K562 (cell line): ENCODE data around the gene RCOR1. TPM values are rescaled to one million over a fixed set of nuclear protein-coding genes. Genes with fewer than 3 reads are reported as not detected.

Experiments
- ATAC-seq: fragments of 200-7000 bp; cut with Tn5 transposase; 3 replicates; pipeline ENCODE4 v1.9.1; 2020; ENCODE audit warnings: moderate library complexity
- BruUV-seq: library from RNA; stranded (reverse); fragments of 400-500 nt; replicated peaks from 2 replicates; lab custom pipeline; 2021; lab: Mats Ljungman, UMichigan
- CTCF ChIA-PET: fragments of 300-600 bp; formaldehyde crosslinking; extraction: SDS; loops from one replicate; lab custom pipeline; 2021; ENCODE audit warnings: low intra/inter-chr PET ratio; lab: Yijun Ruan, JAX
- POLR2A ChIA-PET: fragments of 300-600, 350-650 bp; sonication (Branson Sonifier 250); formaldehyde crosslinking; extraction: SDS; loops from one replicate; lab custom pipeline; 2021; ENCODE audit warnings: antibody characterized with exemption, inconsistent platforms; lab: Yijun Ruan, JAX
- DNase-seq, 4 experiments: peaks; one replicate each; pipeline versions ENCODE4 v3.0.0 to v3.0.0-alpha.2; 2011 to 2018; ENCODE audit warnings: low spot score in 3 of 4, mixed read lengths in 3 of 4; ENCODE audit errors: extremely low read depth in 1 of 4
- FAIRE-seq: peaks from 2 replicates; lab custom pipeline; 2011; peaks lifted over from hg19 to GRCh38; lab: Jason Lieb, UNC
- H2AFZ ChIP-seq: 2 replicates; pipeline ENCODE4 v1.6.0; 2011; ENCODE audit warnings: low read depth, low read length, control low read depth, inconsistent platforms
- H3K27ac ChIP-seq: fragments of 200-600 bp; 3 replicates; pipeline ENCODE4 v1.8.0; 2011; ENCODE audit warnings: low read depth, mild to moderate bottlenecking, control low read depth, inconsistent platforms, low read length, moderate library complexity, mixed read lengths; ENCODE audit errors: extremely low read depth
- H3K27me3 ChIP-seq, 2 experiments: fragments of 300-600 bp in 1 of 2; 2 replicates in 1 of 2; 3 replicates in 1 of 2; pipeline versions ENCODE4 v1.6.0 to v1.8.0; 2011; ENCODE audit warnings: inconsistent platforms in 2 of 2, low read length in 2 of 2, mild to moderate bottlenecking in 1 of 2, mixed read lengths in 1 of 2, moderate library complexity in 1 of 2; ENCODE audit not compliant: control insufficient read depth in 2 of 2, insufficient read depth in 2 of 2
- H3K36me3 ChIP-seq: fragments of 300-600 bp; 3 replicates; pipeline ENCODE4 v1.8.0; 2011; ENCODE audit warnings: mild to moderate bottlenecking, low read length, inconsistent platforms; ENCODE audit not compliant: control insufficient read depth, insufficient read depth
- H3K4me1 ChIP-seq, 2 experiments: fragments of 200-600 bp in 1 of 2; replicated peaks in 1 of 2; 2 replicates in 1 of 2; 3 replicates in 1 of 2; pipeline versions ENCODE4 v1.5.1 to v1.8.0; 2011; ENCODE audit warnings: inconsistent platforms in 2 of 2, low read length in 2 of 2, mild to moderate bottlenecking in 1 of 2, mixed read lengths in 1 of 2, moderate library complexity in 1 of 2; ENCODE audit not compliant: control insufficient read depth in 2 of 2, insufficient read depth in 2 of 2
- H3K4me2 ChIP-seq: 2 replicates; pipeline ENCODE4 v1.6.1; 2011; ENCODE audit warnings: low read length, control low read depth, inconsistent platforms, mixed read lengths; ENCODE audit not compliant: insufficient read depth
- H3K4me3 ChIP-seq: fragments of 200-600 bp; sonication (generic), shearing (Covaris generic); 2 replicates; pipeline ENCODE4 v1.5.1; 2016; ENCODE audit warnings: control low read depth, inconsistent platforms
- H3K79me2 ChIP-seq: fragments of 200-600 bp; 3 replicates; pipeline ENCODE4 v1.8.0; 2011; ENCODE audit warnings: low read length, inconsistent platforms; ENCODE audit not compliant: control insufficient read depth, insufficient read depth
- H3K9ac ChIP-seq, 2 experiments: 2 replicates each; pipeline versions ENCODE4 v1.6.0 to v1.6.1; 2011; ENCODE audit warnings: low read depth in 2 of 2, low read length in 2 of 2, control low read depth in 1 of 2, inconsistent platforms in 1 of 2, mild to moderate bottlenecking in 1 of 2, mixed read lengths in 1 of 2; ENCODE audit not compliant: insufficient read depth in 1 of 2
- H3K9me1 ChIP-seq: one replicate; pipeline ENCODE4 v1.6.0; 2011; ENCODE audit warnings: inconsistent platforms, mild to moderate bottlenecking, low read length, moderate library complexity; ENCODE audit not compliant: control insufficient read depth, insufficient read depth
- H3K9me3 ChIP-seq: replicated peaks from 2 replicates; pipeline ENCODE4 v1.5.1; 2011; ENCODE audit warnings: low read depth, low read length, inconsistent platforms; ENCODE audit not compliant: control insufficient read depth, insufficient read depth
- H4K20me1 ChIP-seq: replicated peaks from 2 replicates; pipeline ENCODE4 v1.6.1; 2011; ENCODE audit warnings: low read length, inconsistent platforms, mixed read lengths; ENCODE audit not compliant: control insufficient read depth, insufficient read depth
- MAZ ChIP-seq, 2 experiments: fragments of 450-650 bp in 1 of 2; sonication (generic) in 1 of 2; formaldehyde crosslinking; IDR thresholded peaks in 1 of 2; conservative IDR thresholded peaks in 1 of 2; 2 replicates each; pipeline versions ENCODE4 v1.4.0 to v1.5.0; 2020; ENCODE audit warnings: mild to moderate bottlenecking in 1 of 2, missing genetic modification reagents in 1 of 2
- TFAM ChIP-seq: fragments of 250-450 bp; sonication (Bioruptor Pico); conservative IDR thresholded peaks from 2 replicates; pipeline ENCODE4 v1.5.0; 2021; ENCODE audit warnings: mild to moderate bottlenecking, moderate library complexity
- ZKSCAN1 ChIP-seq: fragments of 150-350 bp; IDR thresholded peaks from 2 replicates; pipeline ENCODE4 v1.6.1; 2016; ENCODE audit warnings: low read depth, low read length
- WGBS: fragments of 100-300 bp; shearing (Covaris generic); methylation state at CpG from one replicate; pipeline ENCODE4 v1.1.6; 2016; ENCODE audit warnings: low coverage, mixed read lengths; ENCODE audit not compliant: insufficient coverage; ENCODE audit errors: missing lambda C conversion rate; 5-methylcytosine and 5-hydroxymethylcytosine counted together
- in situ Hi-C: fragments of 300-500 bp; cut with MboI; formaldehyde crosslinking; loops from 4 replicates; pipeline ENCODE4 v1.15.0; 2018; ENCODE audit warnings: inconsistent platforms, mixed read lengths
- intact Hi-C: fragments of 100-400 bp; cut with micrococcal nuclease; formaldehyde crosslinking; loops from 2 replicates; pipeline ENCODE4 v1.14.2; 2022
- polyA plus RNA-seq, 8 experiments: library from polyadenylated mRNA; depleted of rRNA in 4 of 8; stranded (reverse) in 5 of 8; unstranded in 3 of 8; fragments of >200 nt; fragmentation: Nextera tagmentation in 2 of 8; fragmentation: Illumina TruSeq in 1 of 8; extraction: Ambion mirVana in 2 of 8; extraction: Trizol in 1 of 8; gene quantifications; 2 replicates each; pipeline versions ENCODE4 v1.2.1 to v1.2.3, GENCODE V29; 2011 to 2014; ENCODE audit warnings: inconsistent platforms in 1 of 8, missing spikeins in 1 of 8
- total RNA-seq, 7 experiments: library from RNA; depleted of rRNA in 6 of 7; stranded (reverse); fragments of >200 nt in 6 of 7; fragmentation: Illumina TruSeq in 2 of 7; extraction: Trizol in 2 of 7; gene quantifications; 2 replicates each; pipeline versions ENCODE4 v1.2.1 to v1.2.3, GENCODE V29; 2011 to 2021; ENCODE audit warnings: low replicate concordance in 1 of 7

Gene RCOR1
- total and polyA plus RNA-seq, 9 of the 15 experiments (the other 6 are each of a cell fraction or from before 2014, with no cell fraction given): 8.5 to 47.9 (median 20.9) TPM

DNA sequence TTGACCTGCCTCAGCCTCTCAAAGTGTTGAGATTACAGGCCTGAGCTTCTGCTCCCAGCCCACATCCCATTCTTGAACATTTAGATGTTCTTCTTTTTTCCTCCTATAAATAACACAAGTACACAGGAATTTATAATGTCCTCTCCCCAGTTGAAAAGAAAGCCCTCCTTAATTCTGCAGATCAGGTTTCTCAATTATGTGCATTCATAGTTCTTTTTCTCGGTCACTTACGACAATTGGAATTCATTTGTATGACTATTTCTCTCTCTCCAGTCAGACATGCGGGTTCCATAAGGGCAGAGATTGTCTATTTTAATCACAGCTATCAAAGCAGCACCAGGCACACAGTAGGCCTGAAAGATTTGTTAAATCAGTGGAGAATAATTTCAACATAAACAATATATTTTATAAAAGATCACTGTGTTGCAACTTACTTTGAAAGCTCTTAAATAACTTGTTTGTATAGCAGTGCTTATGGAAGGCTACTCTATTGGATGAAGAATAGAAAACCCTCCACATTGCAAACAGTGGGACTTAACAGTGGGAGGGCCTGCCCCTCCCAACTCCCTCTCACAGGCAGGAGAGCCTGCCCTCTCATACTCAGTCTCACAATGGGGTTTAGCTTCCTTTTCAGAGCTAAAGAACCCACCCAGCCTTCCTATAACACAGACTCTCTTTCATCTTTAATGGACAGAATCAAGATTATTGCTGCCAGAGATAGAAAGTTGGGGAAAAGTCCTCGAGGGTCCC lies 100.7 kb downstream of the RCOR1 start:
- FAIRE-seq: no peak
- BruUV-seq: no TSS peak

More for the DNA sequence above, 100.7 kb downstream of the RCOR1 start:
- intact Hi-C loops: loop anchor here (5.0 to 10.0 kb wide), 3 partner anchors 84 to 224 kb away; partner anchors contain the start of gene TRAF3
- peaks cover 23% of the 10 kb centered on the region; the same call in 1 of the 2 replicates for H4K20me1 ChIP-seq
- ATAC-seq (peak; percentile 65), DNase-seq (no peak)
- POLR2A ChIA-PET: interaction anchor here (0.7 to 1.2 kb wide), 4 partner anchors 10 to 273 kb away, joined by 3 to 5 read pairs (median 4); no protein-coding TSS in a partner anchor
- H3K9me3 ChIP-seq: no peaks in the 10 kb centered on the region
- H3K79me2 ChIP-seq: peaks cover 92% of the 10 kb centered on the region
- H3K27ac ChIP-seq: no peak overlapping the region
- H3K9ac ChIP-seq: no peak overlapping the region
- 0 out of 4 replicates have a peak, but pooled peaks of 1 of the 2 experiments have one; percentile 14 for TF ChIP-seq MAZ (CRISPR knock-in tag; conservative IDR thresholded peaks at IDR 0.05 in 1 of 2, IDR thresholded peaks at IDR 0.05 in 1 of 2)
- TF ChIP-seq TFAM (CRISPR knock-in tag): no peak
- TF ChIP-seq ZKSCAN1: 0 out of 2 replicates have a peak, but pooled peaks have one; percentile 50
- no peak overlapping the region for H3K4me2 ChIP-seq
- H3K36me3 ChIP-seq: peaks cover 12% of the 10 kb centered on the region; the same call in 2 of the 3 replicates
- peaks cover 2% of the 10 kb centered on the region for H3K9me1 ChIP-seq
- in situ Hi-C loops: no loop called here
- H2AFZ ChIP-seq: no peak overlapping the region
- H3K27me3 ChIP-seq: no peaks in the 10 kb centered on the region
- CTCF ChIA-PET: interaction anchor here (0.7 kb wide), 1 partner anchor 1217 kb away, joined by 3 read pairs; no protein-coding TSS in a partner anchor
- 68% methylated on average over 4 of the region's 4 CpGs for WGBS
- H3K4me3 ChIP-seq: no peak overlapping the region
- H3K4me1 ChIP-seq: peaks cover 10 to 28% of the 10 kb centered on the region in 2 experiments; a peak in 3 of 5 replicates
